GM12872 (cell line): ENCODE results near the gene TGIF2.

Source experiments
- TF ChIP-seq, protein P1 (sequence below): IDR thresholded peaks from 3 replicates; pipeline ENCODE4 v1.5.1; 2011; ENCODE audit warnings: low read depth, mild to moderate bottlenecking, low read length, moderate library complexity; ENCODE audit not compliant: insufficient read depth

Gene TGIF2

GRCh38 chr20:36591854-36592641 is 18.7 kb downstream of the TGIF2 start:
- TF ChIP-seq, protein P1, sequence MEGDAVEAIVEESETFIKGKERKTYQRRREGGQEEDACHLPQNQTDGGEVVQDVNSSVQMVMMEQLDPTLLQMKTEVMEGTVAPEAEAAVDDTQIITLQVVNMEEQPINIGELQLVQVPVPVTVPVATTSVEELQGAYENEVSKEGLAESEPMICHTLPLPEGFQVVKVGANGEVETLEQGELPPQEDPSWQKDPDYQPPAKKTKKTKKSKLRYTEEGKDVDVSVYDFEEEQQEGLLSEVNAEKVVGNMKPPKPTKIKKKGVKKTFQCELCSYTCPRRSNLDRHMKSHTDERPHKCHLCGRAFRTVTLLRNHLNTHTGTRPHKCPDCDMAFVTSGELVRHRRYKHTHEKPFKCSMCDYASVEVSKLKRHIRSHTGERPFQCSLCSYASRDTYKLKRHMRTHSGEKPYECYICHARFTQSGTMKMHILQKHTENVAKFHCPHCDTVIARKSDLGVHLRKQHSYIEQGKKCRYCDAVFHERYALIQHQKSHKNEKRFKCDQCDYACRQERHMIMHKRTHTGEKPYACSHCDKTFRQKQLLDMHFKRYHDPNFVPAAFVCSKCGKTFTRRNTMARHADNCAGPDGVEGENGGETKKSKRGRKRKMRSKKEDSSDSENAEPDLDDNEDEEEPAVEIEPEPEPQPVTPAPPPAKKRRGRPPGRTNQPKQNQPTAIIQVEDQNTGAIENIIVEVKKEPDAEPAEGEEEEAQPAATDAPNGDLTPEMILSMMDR: no peak

GRCh38 chr20:36593347-36593929 is 20.0 kb downstream of the TGIF2 start:
- TF ChIP-seq, protein P1: no peak

DNA sequence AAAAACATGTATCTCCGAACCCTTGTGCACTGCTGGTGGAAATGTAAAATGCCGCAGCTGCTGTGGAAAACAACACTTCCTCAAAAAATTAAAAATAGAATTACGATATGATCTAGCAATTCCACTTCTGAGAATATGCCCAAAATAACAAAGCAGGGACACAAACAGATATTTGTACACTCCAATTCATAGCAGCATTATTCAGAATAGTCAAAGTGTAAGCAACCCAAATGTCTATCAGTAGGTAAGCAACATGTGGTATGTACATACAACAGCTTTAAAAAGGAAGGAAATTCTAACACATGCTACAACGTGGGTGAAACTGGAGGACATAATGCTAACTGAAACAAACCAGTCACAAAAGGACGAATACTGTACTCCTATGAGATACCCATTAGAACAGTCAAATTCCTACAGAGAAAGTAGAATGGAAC is 26.5 kb downstream of the TGIF2 start:
- TF ChIP-seq, protein P1: no peak

DNA sequence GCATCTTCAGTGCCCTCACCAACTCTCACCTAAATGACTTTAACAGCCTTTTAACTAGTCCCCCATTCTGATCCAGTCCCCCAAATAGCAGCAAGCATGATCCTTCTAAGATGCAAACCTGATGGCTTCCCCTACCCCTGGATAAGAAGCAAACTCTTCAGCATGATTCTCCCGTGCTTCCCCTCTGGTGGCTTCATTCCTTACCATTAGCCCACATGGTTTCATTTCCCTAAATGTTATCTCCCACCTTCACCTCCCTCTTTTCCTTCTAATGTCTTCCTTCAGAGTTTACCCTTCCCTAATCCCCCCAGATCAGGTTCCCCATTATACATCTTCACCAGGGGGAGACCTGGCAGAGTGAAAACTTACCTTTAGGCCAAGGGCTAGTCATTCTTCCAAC is 28.1 kb downstream of the TGIF2 start:
- TF ChIP-seq, protein P1: no peak

GRCh38 chr20:36604952-36605398 is 31.6 kb downstream of the TGIF2 start:
- TF ChIP-seq, protein P1: no peak

GRCh38 chr20:36605399-36606157 is 32.2 kb downstream of the TGIF2 start, which contains the start of gene RAB5IF:
TSS of gene RAB5IF (plus strand) at chr20:36605779. CDS start at chr20:36605952, 173 bp downstream.
- TF ChIP-seq, protein P1: peak; percentile 97
